Stimulated activated naive CD8-positive, alpha-beta T cell treated with anti-CD3 and anti-CD28 coated beads, Interleukin-15, Interleukin-2, amounts not matched to agents 100 ng/mL and 50 ng/mL, for 24 hours (primary cell): Measurements from ENCODE around the gene CAMK2B.
A peak's percentile ranks its signal among the peaks of the same experiment; 100 is the strongest.

ENCODE experiments used
- H3K27ac Mint-ChIP-seq: one replicate; pipeline ENCODE4 v1.8.0; 2021; ENCODE audit warnings: mild to moderate bottlenecking, mixed read lengths
- H3K27me3 Mint-ChIP-seq: one replicate; pipeline ENCODE4 v1.8.0; 2021; ENCODE audit warnings: mixed read lengths
- H3K36me3 Mint-ChIP-seq: one replicate; pipeline ENCODE4 v1.8.0; 2021; ENCODE audit warnings: low read depth, mixed read lengths
- H3K4me1 Mint-ChIP-seq: one replicate; pipeline ENCODE4 v1.8.0; 2021; ENCODE audit warnings: low read depth, mixed read lengths
- H3K4me3 Mint-ChIP-seq: one replicate; pipeline ENCODE4 v1.8.0; 2021; ENCODE audit warnings: mild to moderate bottlenecking, mixed read lengths
- H3K9me3 Mint-ChIP-seq: one replicate; pipeline ENCODE4 v1.8.0; 2021; ENCODE audit warnings: mixed read lengths

The CAMK2B gene

GRCh38 chr7:44257213-44257612 lies 68.2 kb downstream of the CAMK2B start:
- Mint-ChIP-seq H3K4me3 (no peak overlapping the region), H3K9me3 (no peaks in the 10 kb centered on the region), H3K4me1 (peaks cover 38% of the 10 kb centered on the region), H3K27ac (peak overlapping the region; percentile 89), H3K27me3 (no peaks in the 10 kb centered on the region), H3K36me3 (no peaks in the 10 kb centered on the region)

GRCh38 chr7:44256459-44256858 lies 68.9 kb downstream of the CAMK2B start:
- H3K27me3 Mint-ChIP-seq: no peaks in the 10 kb centered on the region
- no peaks in the 10 kb centered on the region for H3K36me3 Mint-ChIP-seq
- H3K4me1 Mint-ChIP-seq: peaks cover 38% of the 10 kb centered on the region
- H3K27ac Mint-ChIP-seq: peak overlapping the region; percentile 89
- H3K4me3 Mint-ChIP-seq: no peak overlapping the region
- H3K9me3 Mint-ChIP-seq: no peaks in the 10 kb centered on the region

- Mint-ChIP-seq H3K4me1 (no peaks in the 10 kb centered on the region), H3K27ac (no peak overlapping the region), H3K27me3 (no peaks in the 10 kb centered on the region)
Observed at GRCh38 chr7:44251881-44252280, 73.5 kb downstream of the CAMK2B start.

DNA sequence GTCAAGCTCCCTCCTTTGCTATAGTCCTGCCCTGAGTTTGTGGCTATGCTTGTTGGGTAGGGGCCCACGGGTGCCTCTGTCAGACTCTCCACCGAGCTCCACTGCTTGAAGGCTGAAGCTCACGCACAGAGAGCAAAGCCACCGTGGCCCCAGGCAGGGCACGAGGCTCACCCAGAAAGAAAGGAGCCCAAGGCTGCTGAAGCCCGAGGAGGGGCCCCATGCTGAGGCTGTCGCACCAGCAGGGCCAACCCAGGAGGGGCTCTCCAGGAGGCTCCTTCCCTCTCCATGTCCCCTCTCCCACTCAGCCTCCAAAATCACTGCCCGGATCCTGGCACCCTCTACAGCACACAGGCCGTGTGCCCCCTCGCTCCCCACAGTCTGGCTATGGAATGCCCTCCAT lies 74.1 kb downstream of the CAMK2B start:
- Mint-ChIP-seq H3K27ac (no peak overlapping the region), H3K4me1 (no peaks in the 10 kb centered on the region), H3K36me3 (no peaks in the 10 kb centered on the region), H3K9me3 (no peaks in the 10 kb centered on the region), H3K27me3 (no peaks in the 10 kb centered on the region), H3K4me3 (no peak overlapping the region)

More at GRCh38 chr7:44251881-44252280, 73.5 kb downstream of the CAMK2B start:
- H3K36me3 Mint-ChIP-seq: no peaks in the 10 kb centered on the region
- H3K4me3 Mint-ChIP-seq: no peak overlapping the region
- H3K9me3 Mint-ChIP-seq: no peaks in the 10 kb centered on the region

GRCh38 chr7:44249639-44250234 lies 75.7 kb downstream of the CAMK2B start:
- no peaks in the 10 kb centered on the region for H3K9me3 Mint-ChIP-seq

DNA sequence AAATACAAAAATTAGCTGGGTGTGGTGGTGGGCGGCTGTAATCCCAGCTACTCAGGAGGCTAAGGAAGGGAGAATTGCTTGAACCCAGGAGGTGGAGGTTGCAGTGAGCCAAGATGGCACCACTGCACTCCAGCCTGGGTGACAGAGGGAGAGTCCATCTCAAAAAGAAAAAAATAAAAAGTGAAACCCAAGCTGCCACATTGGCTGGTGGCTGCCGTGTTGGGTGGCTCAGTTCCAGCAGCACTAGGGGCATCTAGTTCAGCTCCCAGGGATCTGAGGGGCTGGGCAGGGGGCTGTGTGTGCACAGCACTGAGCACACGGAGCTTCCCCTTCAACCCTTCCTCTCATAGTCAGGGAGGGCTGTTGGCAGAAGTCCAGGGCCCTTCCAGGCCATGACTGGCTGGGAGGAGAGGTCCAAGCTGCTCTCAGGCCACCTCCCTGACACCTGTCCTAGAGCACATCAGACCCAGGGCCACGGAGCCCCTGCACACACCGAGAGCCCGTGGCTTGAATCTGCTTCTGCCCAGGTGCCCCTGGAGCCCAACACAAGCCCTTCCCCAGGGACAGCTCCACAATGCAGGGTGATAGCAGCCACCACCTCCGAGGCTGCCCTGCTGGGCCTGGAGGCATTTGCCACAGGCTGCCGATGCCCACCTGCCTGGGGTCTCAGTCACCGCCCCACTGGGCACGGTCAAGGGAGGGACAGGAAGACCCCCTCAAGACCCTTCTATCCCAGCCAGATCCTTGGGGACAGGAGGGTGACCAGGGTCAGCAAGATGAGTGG lies 77.3 kb downstream of the CAMK2B start:
- Mint-ChIP-seq H3K9me3 (no peaks in the 10 kb centered on the region), H3K27ac (no peak overlapping the region), H3K36me3 (no peaks in the 10 kb centered on the region), H3K27me3 (no peaks in the 10 kb centered on the region), H3K4me3 (no peak overlapping the region), H3K4me1 (peaks cover 3% of the 10 kb centered on the region)

More at GRCh38 chr7:44249639-44250234, 75.7 kb downstream of the CAMK2B start:
- Mint-ChIP-seq H3K27me3 (no peaks in the 10 kb centered on the region), H3K4me1 (no peaks in the 10 kb centered on the region), H3K27ac (no peak overlapping the region), H3K36me3 (no peaks in the 10 kb centered on the region), H3K4me3 (no peak overlapping the region)

DNA sequence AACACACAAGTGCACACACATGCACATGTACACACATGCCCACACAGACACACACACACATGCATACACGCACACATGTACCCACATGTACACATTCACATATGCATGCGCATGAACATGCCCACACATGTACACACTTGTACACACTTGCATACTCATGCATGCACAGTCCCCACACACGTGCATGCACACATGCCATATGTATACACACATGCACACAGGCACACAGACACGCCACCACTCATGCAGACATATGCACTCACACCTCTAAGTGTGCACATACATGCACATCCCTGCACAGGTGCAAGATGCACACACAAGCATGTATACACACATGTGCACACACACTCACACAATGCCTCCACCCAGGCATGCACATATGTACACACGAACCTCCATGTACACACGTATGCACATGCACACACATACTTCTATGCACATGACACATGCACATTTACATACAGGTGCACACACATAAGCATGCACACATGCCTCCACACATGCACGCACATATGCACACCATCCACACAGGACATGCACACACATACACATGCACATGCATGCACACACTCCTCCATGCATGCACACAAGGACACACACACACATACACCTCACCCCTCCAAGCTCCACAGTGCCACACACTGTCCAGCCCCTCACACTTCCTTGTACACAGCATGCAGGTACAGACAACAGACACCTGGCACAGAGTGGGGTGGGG lies 78.8 kb downstream of the CAMK2B start:
- Mint-ChIP-seq H3K27ac (no peak overlapping the region), H3K36me3 (no peaks in the 10 kb centered on the region), H3K27me3 (no peaks in the 10 kb centered on the region), H3K4me1 (peaks cover 3% of the 10 kb centered on the region), H3K9me3 (no peaks in the 10 kb centered on the region), H3K4me3 (no peak overlapping the region)

DNA sequence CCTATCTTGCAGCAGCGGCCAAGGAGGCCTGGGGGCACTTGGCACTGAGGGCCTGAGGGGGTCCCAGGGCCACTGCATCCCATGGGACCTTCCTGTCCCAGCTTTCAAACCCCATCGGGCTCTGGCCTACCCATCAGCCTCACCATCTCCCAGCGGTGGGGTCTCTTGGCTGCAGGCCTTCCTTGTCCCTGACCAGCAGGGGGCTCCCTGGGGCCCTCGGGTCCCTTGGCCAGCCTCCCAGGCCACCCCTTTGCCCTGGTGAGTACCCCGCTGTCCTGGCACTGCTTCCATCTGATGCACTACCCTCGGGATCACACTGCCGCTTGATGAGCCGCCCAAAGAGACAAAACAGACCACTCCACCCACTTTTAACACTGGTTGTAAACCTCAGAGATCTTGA lies 81.1 kb downstream of the CAMK2B start:
- no peaks in the 10 kb centered on the region for H3K36me3 Mint-ChIP-seq
- peaks cover 3% of the 10 kb centered on the region for H3K4me1 Mint-ChIP-seq
- no peaks in the 10 kb centered on the region for H3K27me3 Mint-ChIP-seq
- H3K9me3 Mint-ChIP-seq: no peaks in the 10 kb centered on the region
- no peak overlapping the region for H3K4me3 Mint-ChIP-seq
- no peak overlapping the region for H3K27ac Mint-ChIP-seq

- H3K27ac Mint-ChIP-seq: no peak overlapping the region
- H3K36me3 Mint-ChIP-seq: no peaks in the 10 kb centered on the region
- H3K4me3 Mint-ChIP-seq: no peak overlapping the region
- H3K9me3 Mint-ChIP-seq: no peaks in the 10 kb centered on the region
- H3K27me3 Mint-ChIP-seq: no peaks in the 10 kb centered on the region
- H3K4me1 Mint-ChIP-seq: peaks cover 3% of the 10 kb centered on the region
Observed at GRCh38 chr7:44242091-44242490, 83.3 kb downstream of the CAMK2B start.

DNA sequence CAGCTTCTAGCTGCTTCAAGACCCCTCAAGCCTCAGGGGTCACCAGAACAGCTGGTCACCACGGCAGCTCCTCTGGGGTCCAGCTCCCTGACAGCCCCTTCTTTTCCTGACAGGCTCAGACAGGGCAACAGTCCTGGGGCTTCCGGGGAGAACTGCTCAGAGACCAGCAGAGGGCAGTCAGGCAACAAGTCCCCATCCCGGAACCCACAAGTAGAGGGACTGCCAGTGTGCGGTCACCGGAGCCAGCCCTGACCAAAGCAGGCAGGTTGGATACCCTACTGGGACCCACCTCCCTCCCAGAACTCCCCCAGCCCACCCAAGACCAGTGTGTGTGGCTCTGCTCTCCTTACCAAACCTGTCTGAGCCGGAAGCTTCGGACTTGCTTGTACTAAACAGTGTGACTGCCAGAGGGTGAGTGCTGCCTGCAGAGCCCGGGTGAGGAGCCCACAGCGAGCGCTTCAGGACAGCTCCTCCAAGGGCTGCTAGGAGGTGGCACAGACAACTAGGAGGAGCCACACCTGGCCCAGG lies 84.3 kb downstream of the CAMK2B start:
- Mint-ChIP-seq H3K36me3 (no peaks in the 10 kb centered on the region), H3K27me3 (no peaks in the 10 kb centered on the region), H3K27ac (no peak overlapping the region), H3K4me1 (peaks cover 3% of the 10 kb centered on the region), H3K9me3 (no peaks in the 10 kb centered on the region), H3K4me3 (no peak overlapping the region)

- Mint-ChIP-seq H3K27ac (no peak overlapping the region), H3K27me3 (no peaks in the 10 kb centered on the region), H3K9me3 (no peaks in the 10 kb centered on the region), H3K4me1 (peaks cover 3% of the 10 kb centered on the region), H3K36me3 (no peaks in the 10 kb centered on the region), H3K4me3 (no peak overlapping the region)
Observed at GRCh38 chr7:44240376-44240775, 85.0 kb downstream of the CAMK2B start.

DNA sequence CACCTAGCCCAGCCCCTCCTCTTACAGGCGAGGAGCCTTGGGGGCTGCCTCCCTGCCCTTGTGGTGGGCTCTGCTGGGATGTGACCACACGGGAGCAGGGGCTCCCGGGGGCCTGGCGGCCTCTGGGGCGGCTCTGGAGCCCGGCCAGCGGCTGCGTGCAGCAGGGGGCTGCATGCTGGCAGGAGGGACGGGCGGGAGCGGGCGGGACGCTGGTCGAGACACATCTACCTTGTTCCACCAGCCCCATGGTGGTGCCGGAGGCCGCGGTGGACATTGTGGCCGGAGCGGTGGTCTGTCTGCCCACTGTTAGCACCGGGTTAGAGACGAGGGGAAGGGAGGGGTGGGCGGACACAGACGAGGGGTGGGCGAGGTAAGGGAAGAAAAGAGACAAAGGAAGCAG lies 86.0 kb downstream of the CAMK2B start:
- H3K4me3 Mint-ChIP-seq: no peak overlapping the region
- no peaks in the 10 kb centered on the region for H3K27me3 Mint-ChIP-seq
- peaks cover 1% of the 10 kb centered on the region for H3K4me1 Mint-ChIP-seq
- no peaks in the 10 kb centered on the region for H3K9me3 Mint-ChIP-seq
- H3K27ac Mint-ChIP-seq: no peak overlapping the region
- no peaks in the 10 kb centered on the region for H3K36me3 Mint-ChIP-seq

GRCh38 chr7:44238116-44238695 lies 87.2 kb downstream of the CAMK2B start:
- H3K4me3 Mint-ChIP-seq: no peak overlapping the region
- no peaks in the 10 kb centered on the region for H3K36me3 Mint-ChIP-seq
- H3K27ac Mint-ChIP-seq: no peak overlapping the region

DNA sequence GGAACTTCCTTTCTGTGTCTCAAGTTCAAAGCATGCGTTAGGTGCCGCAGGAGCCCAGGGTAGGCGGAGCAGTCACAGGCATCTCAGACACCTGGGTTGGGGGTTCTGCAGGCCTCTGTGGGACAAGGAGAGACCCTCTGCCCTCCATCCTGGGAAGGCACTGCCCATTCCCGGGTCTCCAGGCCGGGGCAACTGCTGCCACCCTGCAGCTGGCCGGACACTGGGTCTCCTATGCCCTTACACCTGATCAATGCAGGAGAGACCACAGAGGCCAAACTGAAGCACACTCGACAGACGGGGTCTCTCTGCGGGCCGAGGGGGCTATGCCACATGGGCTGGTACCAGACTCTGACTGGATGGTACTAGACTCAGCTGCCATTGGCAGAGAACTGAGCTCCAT lies 87.7 kb downstream of the CAMK2B start:
- Mint-ChIP-seq H3K27ac (no peak overlapping the region), H3K4me3 (no peak overlapping the region), H3K36me3 (no peaks in the 10 kb centered on the region), H3K9me3 (no peaks in the 10 kb centered on the region), H3K4me1 (no peaks in the 10 kb centered on the region), H3K27me3 (no peaks in the 10 kb centered on the region)

More at GRCh38 chr7:44238116-44238695, 87.2 kb downstream of the CAMK2B start:
- Mint-ChIP-seq H3K4me1 (no peaks in the 10 kb centered on the region), H3K27me3 (no peaks in the 10 kb centered on the region), H3K9me3 (no peaks in the 10 kb centered on the region)

DNA sequence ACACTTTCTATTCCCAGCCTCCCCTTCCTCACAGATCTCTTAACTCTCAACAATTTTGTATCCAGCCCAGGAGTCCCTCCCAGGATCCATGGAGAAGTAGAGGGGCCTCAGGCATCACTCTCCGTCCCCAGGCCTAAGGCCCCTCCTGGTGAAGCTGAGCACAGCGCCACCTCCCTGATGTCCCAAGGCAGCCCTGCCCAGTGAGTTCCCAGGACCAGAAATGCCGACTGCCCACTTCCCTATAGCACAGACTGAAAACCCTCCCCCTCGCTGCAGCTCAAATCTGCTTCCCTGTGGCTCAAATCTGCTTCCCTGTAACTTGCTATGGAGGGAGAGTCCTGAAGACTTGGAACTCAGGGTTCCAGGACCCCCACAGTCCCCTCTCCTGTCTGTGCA lies 89.1 kb downstream of the CAMK2B start:
- Mint-ChIP-seq H3K4me1 (no peaks in the 10 kb centered on the region), H3K27me3 (no peaks in the 10 kb centered on the region), H3K4me3 (no peak overlapping the region), H3K27ac (no peak overlapping the region), H3K36me3 (no peaks in the 10 kb centered on the region), H3K9me3 (no peaks in the 10 kb centered on the region)
